Measurements from ENCODE around the gene TUBB2B. TPM values are rescaled to one million over a fixed set of nuclear protein-coding genes. Genes with fewer than 3 reads are reported as not detected.

TUBB2B gene
- total and polyA plus RNA-seq, 2 donors (not counting 3 experiments of a cell fraction or from before 2014, with no cell fraction given) = 5.1 to 8.3 TPM

GRCh38 chr6:3259491-3259958, 32.1 kb upstream of the TUBB2B start:
- Histone ChIP-seq H3K9me3 (replicated peaks; ENCODE audit: control insufficient read depth, insufficient read depth, low read length) (no peaks in the 10 kb centered on the region), H3K36me3 (ENCODE audit: control insufficient read depth in 2 of 2, extremely low read depth in 1 of 2, insufficient read depth in 2 of 2, low read length in 2 of 2) (peaks cover 3 to 10% of the 10 kb centered on the region in 2 experiments), H3K79me2 (ENCODE audit: control insufficient read depth, insufficient read depth, low read length) (peaks cover 55% of the 10 kb centered on the region), H3K27me3 (ENCODE audit: control insufficient read depth in 2 of 2, insufficient read depth in 2 of 2, low read length in 2 of 2) (peaks cover 4 to 5% of the 10 kb centered on the region in 2 experiments), H2AFZ (ENCODE audit: low read depth, low read length) (peak overlapping the region; percentile 33), H3K27ac (ENCODE audit: insufficient read depth, low read depth, low read length) (peak overlapping the region; percentile 10), H3K9me1 (replicated peaks; ENCODE audit: control insufficient read depth, extremely low read depth, insufficient read depth, low read length) (no peaks in the 10 kb centered on the region), H3K4me2 (ENCODE audit: insufficient read depth, low read length) (peak overlapping the region; percentile 16), H3K4me3 (replicated peaks in 1 of 3; ENCODE audit: insufficient read depth in 1 of 3, low read depth in 1 of 3, low read length in 3 of 3) (peak overlapping the region; percentile 36 to 98 (median 41)), H3K4me1 (ENCODE audit: control insufficient read depth, extremely low read depth, insufficient read depth, low read length) (peaks cover 7% of the 10 kb centered on the region), H4K20me1 (replicated peaks; ENCODE audit: control insufficient read depth, extremely low read depth, insufficient read depth, low read length) (no peaks in the 10 kb centered on the region), H3K9ac (replicated peaks; ENCODE audit: extremely low read depth, insufficient read depth, low read length) (peak overlapping the region; percentile 49)
- DNase-seq (ENCODE audit: low read depth, low spot score) (peak; percentile 50), FAIRE-seq (peak; percentile 91)
- ChIA-PET POLR2A (no interaction called here), CTCF (interaction anchor here (0.7 to 4.4 kb wide), 9 partner anchors 8 to 719 kb away, joined by 3 to 25 read pairs (median 3); partner anchors contain the start of gene TUBB2A)
- no TSS peak for BruUV-seq (replicated peaks)
- peak; percentile 23 for TF ChIP-seq POLR2AphosphoS5 (IDR thresholded peaks at IDR 0.05; ENCODE audit: insufficient read depth, low read depth, low read length)
- no peak for TF ChIP-seq MAX (IDR thresholded peaks at IDR 0.05; ENCODE audit: insufficient read depth, insufficient read length)
- dilution Hi-C loops (cut with MboI; ENCODE audit: extremely low pct_ligation_motif_present, low sequenced_read_pairs) = no loop called here
- intact Hi-C loops (cut with micrococcal nuclease) = loop anchor here (2.0 kb wide), 4 partner anchors 65 to 261 kb away; partner anchors contain the start of genes NQO2 and RIPK1

GRCh38 chr6:3258720-3259490, 31.5 kb upstream of the TUBB2B start, which contains the start of gene PSMG4:
TSS of gene PSMG4 (plus strand) at chr6:3258947. CDS start at chr6:3259023, 76 bp downstream.
- no peaks in the 10 kb centered on the region for H4K20me1 ChIP-seq (replicated peaks; ENCODE audit: control insufficient read depth, extremely low read depth, insufficient read depth, low read length)
- dilution Hi-C loops (cut with MboI; ENCODE audit: extremely low pct_ligation_motif_present, low sequenced_read_pairs) (no loop called here), intact Hi-C loops (cut with micrococcal nuclease) (loop anchor here (1.0 to 2.0 kb wide), 5 partner anchors 66 to 260 kb away; partner anchors contain the start of genes NQO2, RIPK1 and TUBB2A)
- peak within 1 kb of the TSS; percentile 65 for H2AFZ ChIP-seq (ENCODE audit: low read depth, low read length)
- ChIA-PET POLR2A (interaction anchor here (0.6 to 0.7 kb wide), 3 partner anchors 102 to 199 kb away, joined by 3 to 4 read pairs (median 3); partner anchors contain the start of gene TUBB2A), CTCF (interaction anchor here (0.7 to 4.4 kb wide), 10 partner anchors 7 to 720 kb away, joined by 3 to 25 read pairs (median 3); partner anchors contain the start of gene TUBB2A)
- H3K27me3 ChIP-seq (ENCODE audit: control insufficient read depth in 2 of 2, insufficient read depth in 2 of 2, low read length in 2 of 2) = peaks cover 4 to 5% of the 10 kb centered on the region in 2 experiments
- H3K27ac ChIP-seq (ENCODE audit: insufficient read depth, low read depth, low read length) = peak within 1 kb of the TSS; percentile 10
- H3K9ac ChIP-seq (replicated peaks; ENCODE audit: extremely low read depth, insufficient read depth, low read length) = peak within 1 kb of the TSS; percentile 49
- H3K79me2 ChIP-seq (ENCODE audit: control insufficient read depth, insufficient read depth, low read length) = peaks cover 49% of the 10 kb centered on the region
- peak within 1 kb of the TSS; percentile 36 to 98 (median 41) for H3K4me3 ChIP-seq (replicated peaks in 1 of 3; ENCODE audit: insufficient read depth in 1 of 3, low read depth in 1 of 3, low read length in 3 of 3)
- no peaks in the 10 kb centered on the region for H3K9me1 ChIP-seq (replicated peaks; ENCODE audit: control insufficient read depth, extremely low read depth, insufficient read depth, low read length)
- BruUV-seq (replicated peaks) = no TSS peak
- peaks cover 2 to 4% of the 10 kb centered on the region in 2 experiments for H3K36me3 ChIP-seq (ENCODE audit: control insufficient read depth in 2 of 2, extremely low read depth in 1 of 2, insufficient read depth in 2 of 2, low read length in 2 of 2)
- H3K4me2 ChIP-seq (ENCODE audit: insufficient read depth, low read length) = peak within 1 kb of the TSS; percentile 48
- H3K4me1 ChIP-seq (ENCODE audit: control insufficient read depth, extremely low read depth, insufficient read depth, low read length) = peaks cover 7% of the 10 kb centered on the region
- no peaks in the 10 kb centered on the region for H3K9me3 ChIP-seq (replicated peaks; ENCODE audit: control insufficient read depth, insufficient read depth, low read length)
- FAIRE-seq (peak; percentile 93), DNase-seq (ENCODE audit: low read depth, low spot score) (peak; percentile 84)
- TF ChIP-seq MYC (IDR thresholded peaks at IDR 0.05; ENCODE audit: low read depth, low read length) (no peak), JUN (IDR thresholded peaks at IDR 0.05; ENCODE audit: borderline replicate concordance, insufficient read depth, insufficient read length, low read depth) (no peak), CTCF (IDR thresholded peaks at IDR 0.05; ENCODE audit: extremely low read depth in 1 of 2, insufficient read depth in 1 of 2, low read depth in 1 of 2, low read length in 2 of 2) (no peak), MAX (IDR thresholded peaks at IDR 0.05; ENCODE audit: insufficient read depth, insufficient read length) (no peak), GATA2 (IDR thresholded peaks at IDR 0.05; ENCODE audit: insufficient read depth, insufficient read length, low read depth, low read length) (no peak), POLR2AphosphoS5 (IDR thresholded peaks at IDR 0.05; ENCODE audit: insufficient read depth, low read depth, low read length) (peak; percentile 91), FOS (IDR thresholded peaks at IDR 0.05; ENCODE audit: borderline replicate concordance, insufficient read depth, low read length) (no peak), POLR2A (IDR thresholded peaks at IDR 0.05; ENCODE audit: low read depth, low read length) (peak; percentile 81), EZH2 (IDR thresholded peaks at IDR 0.05; ENCODE audit: borderline replicate concordance, low read depth, low read length, severe bottlenecking) (no peak)
